ENCODE data around the gene PPP6R3.
"Not testable (repeated sequence)": the region's sequence is repeated elsewhere in the genome, so short reads cannot be mapped to it uniquely, and the experiment has no call there.

PPP6R3 gene

DNA sequence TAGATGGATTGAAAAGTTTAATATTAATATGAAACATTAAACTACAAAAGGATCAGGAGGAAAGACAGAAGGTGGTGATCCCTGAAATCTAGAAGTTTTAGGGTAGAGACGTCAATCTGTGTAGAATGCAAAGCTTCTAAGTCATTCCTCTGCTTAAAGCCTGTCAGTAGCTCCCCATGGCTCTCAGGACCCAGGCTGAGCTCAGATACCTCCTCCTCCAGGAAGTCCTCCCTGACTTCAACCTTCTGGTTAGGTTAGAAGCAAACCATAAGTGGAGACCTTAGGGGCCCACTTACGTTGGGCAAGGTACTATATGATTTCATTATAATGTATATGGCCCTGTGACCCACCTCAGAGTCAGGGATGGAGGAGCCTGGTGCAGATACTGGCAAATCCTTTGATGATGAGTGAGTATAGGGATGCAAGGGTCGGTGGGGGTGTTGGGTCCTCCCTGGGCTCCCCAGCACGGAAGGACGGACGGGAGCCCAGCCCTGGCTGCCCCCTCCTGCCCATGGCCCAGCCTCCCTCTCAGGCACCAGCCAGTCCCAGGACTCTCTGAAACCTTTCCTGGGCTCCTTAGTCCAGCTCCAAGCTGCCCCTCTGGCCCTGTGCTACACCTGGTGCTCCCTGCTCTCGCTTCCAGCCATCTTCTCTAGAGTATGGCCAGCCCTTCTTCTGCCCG, 3.2 kb upstream of the PPP6R3 start:
- DNase-seq (ENCODE audit: low spot score): no peak

DNA sequence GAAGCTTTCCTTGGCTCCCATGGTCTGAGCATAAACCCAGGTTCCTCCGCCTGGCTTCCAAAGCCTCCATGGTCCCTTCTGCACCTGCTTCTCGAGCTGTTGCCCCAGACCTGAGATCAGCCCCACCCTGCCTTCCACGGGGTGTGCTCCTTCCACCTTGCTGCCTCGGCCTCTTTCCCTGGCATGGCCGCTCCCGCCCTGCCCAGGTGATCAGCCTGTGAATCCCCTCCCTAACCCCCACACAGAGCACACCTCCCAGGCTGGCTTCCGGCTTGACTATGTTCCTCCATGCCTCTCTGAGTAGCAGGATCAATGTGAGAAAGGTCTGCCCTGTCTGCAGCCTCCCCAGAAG, 2.7 kb upstream of the PPP6R3 start:
- DNase-seq (ENCODE audit: low spot score): no peak

DNA sequence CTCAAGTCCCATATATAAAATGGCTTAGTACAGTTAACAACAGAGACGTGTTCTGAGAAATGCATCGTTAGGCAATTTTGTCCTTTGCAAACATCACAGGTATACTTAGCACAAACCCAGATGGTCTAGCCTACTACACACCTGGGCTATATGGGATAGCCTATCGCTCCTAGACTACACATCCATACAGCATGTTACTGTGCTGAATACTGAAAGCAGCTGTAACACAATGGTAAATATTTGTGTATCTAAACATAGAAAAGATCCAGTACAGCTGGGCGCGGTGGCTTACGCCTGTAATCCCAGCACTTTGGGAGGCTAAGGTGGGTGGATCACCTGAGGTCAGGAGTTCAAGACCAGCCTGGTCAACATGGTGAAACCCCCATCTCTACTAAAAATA, 2.2 kb upstream of the PPP6R3 start:
- not testable (repeated sequence) for DNase-seq (ENCODE audit: low spot score)

DNA sequence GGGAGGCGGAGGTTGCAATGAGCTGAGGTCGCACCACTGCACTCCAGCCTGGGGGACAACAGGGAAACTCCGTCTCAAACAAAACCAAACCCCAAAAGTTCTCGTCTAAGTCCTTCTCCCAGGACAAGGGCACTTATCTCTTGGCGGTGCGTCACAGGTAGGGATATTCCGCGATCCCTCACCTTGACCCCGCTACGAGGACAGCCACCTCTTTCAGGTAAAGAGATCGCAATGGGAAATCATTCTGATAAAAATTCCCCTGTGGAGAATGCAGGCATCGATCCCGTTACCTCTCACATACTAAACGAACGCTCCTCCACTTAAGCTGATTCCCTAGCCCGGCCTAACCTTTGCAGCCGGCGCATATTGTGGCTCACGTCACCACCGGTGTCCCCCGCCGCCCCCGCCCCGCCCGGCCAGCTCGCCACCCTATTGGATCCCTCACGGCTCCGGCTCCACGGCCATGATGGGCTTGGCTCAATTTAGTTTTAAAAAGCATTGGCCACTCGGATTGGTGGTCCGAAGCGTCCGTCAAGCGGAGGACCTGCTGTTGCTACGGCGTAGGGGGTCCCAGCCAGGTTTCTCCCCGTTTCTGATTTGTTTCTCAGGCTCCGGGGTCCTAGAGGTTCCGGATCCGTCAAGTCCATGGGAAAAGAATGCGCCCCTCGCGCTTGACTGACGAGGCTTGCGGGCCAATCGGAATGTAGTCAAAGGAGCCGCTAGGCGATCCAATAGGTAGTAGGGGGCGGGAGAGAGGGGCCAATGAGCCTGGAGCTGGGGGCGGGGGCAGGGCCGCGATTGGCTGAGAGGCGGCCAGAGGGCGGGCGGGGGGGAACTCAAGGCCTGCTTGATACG, 439 bp upstream of the PPP6R3 start:
- peak; percentile 99 for DNase-seq (ENCODE audit: low spot score)

DNA sequence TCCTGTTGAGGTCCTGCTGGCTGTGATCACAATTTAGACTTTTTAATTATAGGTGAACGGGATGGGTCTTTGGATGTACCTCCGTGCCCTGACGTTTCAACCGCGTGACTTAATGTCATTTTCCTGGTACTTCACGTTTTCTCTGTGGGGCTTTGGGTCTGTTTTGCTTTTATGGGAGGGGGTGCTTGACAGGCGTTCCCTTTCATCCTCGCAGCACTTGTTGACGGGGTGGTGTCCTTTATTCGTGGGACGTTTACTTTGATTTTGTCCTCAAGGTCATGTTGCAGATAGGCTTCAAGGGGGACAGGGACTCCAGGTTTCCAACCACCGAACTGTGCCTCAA, 994 bp downstream of the PPP6R3 start:
- no peak for DNase-seq (ENCODE audit: low spot score)

DNA sequence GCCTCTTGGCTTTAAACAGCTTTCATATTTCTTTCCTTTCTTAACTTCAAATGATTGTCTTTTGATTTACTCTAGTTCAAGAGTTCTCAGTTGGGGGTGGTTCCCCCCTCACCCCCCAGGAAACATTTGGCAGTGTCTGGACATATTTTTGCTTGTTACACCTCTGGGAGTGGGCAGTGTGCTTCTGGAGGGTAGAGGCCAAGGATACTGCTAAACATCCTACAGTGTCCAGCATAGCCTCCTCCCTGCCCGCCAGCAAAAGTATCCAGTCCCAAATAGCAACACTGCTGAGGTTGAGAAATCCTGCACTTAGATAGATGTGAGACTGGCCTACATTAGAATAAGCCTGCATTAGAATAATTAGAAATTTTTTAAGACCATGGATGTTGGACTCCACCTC, 3.2 kb downstream of the PPP6R3 start:
- no peak for DNase-seq (ENCODE audit: low spot score)

DNA sequence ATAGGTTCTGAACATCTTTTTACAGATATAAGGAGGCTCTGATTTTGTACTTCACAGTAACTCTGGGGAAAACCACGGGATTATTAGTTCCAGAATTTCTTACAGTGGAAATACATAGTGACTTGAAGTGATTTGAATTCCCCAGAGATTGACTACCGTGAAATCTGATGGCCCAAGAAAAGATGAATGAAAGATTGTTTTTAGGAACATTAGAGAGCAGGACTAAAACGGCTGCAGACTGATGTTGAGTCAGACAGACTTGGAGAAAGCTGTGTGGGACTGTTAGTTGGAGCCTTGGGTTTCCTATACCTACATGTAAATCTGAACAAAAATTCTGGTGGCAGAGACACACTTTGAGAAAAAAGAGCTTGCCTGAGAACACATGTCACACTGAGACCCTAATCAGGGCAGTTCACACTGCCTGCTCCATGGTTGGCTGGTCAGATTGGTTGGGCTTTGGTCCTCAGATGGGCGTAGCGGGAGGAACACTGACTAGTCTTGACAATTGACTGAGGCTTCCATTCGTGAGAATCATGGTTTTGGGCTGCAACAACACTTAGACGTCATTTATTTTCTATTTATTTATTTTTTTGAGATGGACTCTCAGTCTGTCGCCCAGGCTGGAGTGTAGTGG, 6.8 kb downstream of the PPP6R3 start:
- DNase-seq (ENCODE audit: low spot score): no peak

DNA sequence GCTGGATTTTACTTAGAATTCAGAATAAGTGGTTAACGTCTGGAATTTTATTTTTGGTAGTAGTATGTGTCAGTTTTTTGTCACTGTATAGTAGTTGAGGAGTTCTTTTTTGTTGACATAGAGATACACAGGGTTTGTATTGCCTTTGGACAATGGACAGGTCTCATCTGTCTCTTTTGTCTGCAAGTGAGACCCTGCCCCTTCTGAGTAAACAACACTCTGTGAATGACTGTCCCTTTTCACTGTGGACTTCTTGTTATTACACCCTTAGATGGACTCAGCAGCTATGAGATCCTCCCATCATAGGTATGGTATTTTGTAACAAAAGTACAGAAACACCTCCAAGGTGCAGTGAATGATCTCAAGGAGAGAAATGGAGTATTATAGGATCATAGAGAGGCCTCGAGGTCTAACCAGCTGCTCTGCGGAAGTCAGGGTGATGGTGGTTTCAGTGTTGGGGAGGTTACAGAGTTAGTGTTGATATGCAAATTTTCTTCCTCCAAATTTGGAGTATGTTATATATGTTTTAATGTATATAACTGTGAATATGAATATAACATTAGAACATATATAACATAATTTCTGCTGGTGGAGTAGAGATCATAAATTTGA, 7.8 kb downstream of the PPP6R3 start:
- DNase-seq (ENCODE audit: low spot score): no peak

DNA sequence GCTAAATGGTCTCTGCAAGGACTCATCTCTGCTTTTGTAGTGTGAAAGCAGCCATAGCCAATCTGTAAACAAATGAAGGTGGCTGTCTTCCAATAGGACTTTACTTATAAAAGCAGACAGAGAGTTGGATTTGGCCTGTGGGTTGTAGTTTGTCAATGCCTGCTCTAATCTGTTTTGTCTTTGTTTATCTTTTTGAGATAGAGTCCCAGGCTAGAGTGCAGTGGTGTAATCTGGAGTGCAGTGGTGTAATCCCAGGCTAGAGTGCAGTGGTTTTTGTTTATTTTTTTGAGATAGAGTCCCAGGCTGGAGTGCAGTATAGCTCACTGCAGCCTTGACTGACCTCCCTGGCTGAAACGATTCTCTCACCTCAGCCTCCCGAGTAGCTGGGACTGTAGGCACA, 8.6 kb downstream of the PPP6R3 start:
- no peak for DNase-seq (ENCODE audit: low spot score)

DNA sequence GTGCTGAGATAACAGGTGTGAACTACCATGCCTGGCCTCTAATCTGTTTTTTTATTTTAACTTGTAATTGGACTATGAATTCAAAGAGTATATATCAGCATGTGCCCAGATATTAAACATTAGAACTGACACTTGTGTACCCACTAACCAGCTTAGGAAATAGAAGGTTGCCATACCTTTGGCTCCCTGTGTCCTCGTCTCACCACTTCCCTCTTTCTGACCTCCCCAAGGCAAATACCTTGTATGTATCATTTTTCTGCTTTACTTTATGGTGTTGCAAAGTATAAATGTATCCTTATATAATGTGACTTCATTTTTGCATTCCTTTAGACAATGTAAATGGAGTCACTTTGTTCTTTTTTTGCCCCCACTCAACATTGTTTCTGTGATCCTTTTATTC, 9.1 kb downstream of the PPP6R3 start:
- no peak for DNase-seq (ENCODE audit: low spot score)

DNA sequence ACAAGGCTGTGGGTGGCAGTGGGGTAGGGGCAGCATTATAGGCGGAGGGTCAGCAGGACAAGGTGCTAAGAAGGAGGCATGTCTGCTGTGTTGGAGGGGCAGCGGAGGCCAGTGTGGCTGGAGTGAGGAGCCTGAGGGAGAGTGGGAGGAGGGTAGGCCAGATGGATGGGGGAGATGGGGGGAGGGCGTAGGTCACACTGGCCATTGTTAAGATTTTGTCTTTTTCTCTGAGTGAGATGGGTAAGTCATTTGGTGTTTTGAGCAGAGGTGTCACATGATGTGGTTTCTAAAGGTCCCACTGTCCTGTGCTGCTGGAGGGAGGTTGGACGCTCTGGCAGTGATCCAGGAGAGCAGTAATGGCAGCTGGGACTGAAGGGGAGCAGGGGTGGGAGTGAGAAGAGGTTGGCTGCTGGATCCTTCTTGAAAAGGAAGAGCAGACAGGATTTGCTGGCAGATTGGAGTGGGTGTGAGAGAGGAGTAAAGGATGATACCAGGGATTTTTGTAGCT, 9.8 kb downstream of the PPP6R3 start:
- no peak for DNase-seq (ENCODE audit: low spot score)

DNA sequence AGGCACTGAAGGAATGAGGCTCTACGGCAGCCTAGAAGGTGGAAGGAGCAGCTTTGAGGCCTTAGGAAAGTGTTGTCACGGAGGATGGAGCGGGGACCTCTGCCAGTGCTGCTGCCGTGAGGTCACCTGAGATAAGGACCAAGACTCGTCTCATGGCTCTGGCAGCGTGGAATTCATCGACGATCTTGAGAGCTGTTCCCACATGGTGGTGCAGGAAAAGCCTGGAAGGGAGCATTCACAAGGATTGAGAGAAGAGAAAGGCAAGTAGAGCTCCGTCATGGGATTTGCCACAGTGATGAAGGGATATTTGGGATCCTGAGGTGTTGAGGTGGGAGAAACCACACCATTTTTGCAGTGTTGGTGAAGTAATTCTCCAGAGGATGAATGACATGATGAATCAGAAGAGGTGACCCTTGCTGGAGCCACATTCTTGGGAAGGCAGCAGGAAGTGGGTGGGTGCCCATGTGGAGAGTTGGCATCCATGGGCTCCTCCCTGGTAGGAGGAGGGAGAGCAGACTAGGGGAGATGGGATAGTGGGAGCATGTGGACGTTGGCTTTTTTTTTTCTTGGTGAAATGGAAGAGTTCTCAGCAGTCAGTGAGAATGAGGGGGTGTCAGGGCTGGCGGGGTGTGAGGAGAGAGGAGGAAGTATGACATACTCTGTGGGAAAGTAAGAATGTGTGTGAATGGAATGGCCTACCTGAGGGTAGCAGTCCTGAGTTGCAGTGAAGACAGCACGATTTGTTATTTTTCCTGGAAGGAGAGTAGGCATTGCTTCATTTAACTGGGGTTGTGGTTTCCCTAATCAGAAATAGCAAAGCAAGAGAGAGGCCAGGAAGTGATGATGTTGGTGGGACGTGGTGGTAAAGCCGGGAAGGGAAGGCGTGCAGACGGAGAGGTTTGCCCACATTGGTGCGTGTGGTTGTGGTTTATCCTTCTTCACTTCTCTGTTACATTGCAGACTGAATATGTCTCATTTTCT, 11.1 kb downstream of the PPP6R3 start:
- peak; percentile 25 for DNase-seq (ENCODE audit: low spot score)

DNA sequence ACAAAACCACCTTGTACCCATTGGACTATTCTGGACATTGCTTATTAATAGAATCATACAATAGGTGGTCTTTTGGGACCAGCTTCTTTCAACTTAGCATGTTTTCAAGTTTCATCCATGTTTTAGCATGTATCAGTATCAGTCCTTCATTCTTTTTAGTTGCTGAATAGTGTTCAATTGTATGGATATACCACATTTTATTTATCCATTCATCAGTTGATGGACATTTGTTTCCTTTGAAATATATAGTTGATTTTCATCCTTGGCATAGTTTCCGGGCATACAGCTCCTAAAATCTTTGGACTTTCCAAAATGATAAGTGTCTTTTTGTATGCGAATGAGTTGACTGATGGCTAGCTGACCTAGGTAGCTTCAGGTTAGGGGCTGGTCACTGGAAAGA, 12.2 kb downstream of the PPP6R3 start:
- no peak for DNase-seq (ENCODE audit: low spot score)

DNA sequence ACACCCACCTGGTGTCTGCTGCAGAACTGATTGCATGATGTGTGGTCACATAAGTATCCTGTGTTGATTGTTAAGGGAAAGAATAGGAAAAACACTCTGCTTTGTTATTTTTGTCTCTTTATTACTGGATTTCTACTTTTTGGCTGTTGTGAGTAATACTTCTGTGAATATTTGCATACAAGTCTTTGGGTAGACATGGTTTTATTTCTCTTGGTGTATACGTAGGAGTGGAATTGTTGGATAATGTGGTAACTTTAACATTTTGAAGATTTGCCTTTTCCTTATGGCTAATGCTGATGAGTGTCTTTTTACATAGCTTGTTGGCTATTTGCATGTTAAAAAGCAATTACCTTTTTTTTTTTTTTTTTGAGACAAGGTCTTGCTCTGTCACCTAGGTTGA, 13.1 kb downstream of the PPP6R3 start:
- DNase-seq (ENCODE audit: low spot score): no peak

DNA sequence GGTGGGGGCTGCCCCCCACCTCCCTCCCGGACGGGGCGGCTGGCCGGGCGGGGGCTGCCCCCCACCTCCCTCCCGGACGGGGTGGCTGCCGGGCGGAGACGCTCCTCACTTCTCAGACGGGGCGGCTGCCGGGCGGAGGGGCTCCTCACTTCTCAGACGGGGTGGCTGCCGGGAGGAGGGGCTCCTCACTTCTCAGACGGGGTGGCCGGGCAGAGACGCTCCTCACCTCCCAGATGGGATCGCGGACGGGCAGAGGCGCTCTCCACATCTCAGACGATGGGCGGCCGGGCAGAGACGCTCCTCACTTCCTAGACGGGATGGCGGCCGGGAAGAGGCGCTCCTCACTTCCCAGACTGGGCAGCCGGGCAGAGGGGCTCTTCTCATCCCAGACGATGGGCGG, 15.1 kb downstream of the PPP6R3 start:
- not testable (repeated sequence) for DNase-seq (ENCODE audit: low spot score)

DNA sequence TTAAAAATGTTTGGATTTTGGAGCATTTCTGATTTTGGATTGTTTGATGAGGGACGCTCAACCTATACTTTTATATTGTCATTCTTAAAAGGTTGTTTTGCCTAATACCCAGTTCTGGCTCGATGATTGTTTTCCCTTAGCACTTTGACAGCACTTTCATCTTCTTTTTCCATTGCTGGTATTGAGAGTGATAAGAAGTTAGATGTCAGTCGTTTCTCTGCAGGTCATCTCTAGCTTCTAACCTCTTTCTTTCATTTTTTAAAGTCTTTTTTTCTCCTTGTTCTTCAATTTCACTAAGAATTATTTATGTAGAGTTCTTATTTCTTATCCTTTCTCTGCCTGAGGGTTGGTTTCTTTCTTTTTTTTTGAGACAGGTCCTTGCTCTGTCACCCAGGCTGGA, 18.8 kb downstream of the PPP6R3 start:
- no peak for DNase-seq (ENCODE audit: low spot score)

DNA sequence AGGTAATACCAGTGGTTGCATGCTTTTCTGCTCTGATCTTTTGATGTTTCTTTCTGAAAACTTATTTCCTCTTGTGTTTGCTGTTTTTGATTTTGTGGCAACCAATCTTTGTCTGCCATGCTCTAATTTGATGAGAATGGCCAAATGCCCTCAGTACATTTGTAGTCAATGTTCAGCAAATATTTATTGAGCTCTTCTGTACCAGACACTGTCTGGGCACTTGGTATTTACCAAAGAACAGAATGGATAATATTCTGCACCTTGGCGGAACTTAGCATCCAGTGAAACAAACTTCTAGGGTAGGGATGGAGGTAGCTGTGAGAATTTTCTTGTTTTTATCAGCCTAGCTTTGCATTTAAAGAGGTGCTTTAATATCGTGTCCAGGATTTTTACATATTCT, 19.6 kb downstream of the PPP6R3 start:
- DNase-seq (ENCODE audit: low spot score): no peak

DNA sequence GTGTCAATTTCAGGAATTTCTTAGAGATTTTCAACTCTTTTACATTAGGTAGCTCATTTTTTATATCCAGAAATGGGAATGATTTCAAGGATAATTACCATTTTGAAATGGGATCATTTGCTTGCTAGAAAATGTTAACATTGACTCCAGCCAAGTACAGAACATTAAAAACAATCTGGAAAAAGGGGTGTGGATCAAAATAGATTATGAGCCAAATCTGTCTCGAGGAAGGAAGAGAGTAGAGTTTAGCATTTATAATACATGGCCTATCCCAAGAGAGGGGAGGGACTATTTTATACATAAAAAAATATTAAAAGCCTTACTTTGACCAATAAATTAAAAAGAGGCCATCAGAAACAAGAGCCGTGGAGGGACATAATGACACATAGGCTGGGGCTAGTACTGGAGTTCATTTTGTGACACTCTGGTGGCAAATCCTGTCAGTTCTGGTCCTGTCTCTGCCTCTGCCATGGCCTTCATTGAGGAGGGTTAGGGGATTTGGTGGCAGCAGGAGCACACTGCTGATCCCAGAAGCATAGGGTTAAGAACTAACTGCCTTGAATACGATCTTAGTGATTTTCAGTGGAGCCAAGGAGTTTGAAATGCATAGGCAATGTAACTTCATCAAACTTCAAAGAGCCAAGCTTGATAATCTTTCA, 20.4 kb downstream of the PPP6R3 start:
- DNase-seq (ENCODE audit: low spot score): no peak

DNA sequence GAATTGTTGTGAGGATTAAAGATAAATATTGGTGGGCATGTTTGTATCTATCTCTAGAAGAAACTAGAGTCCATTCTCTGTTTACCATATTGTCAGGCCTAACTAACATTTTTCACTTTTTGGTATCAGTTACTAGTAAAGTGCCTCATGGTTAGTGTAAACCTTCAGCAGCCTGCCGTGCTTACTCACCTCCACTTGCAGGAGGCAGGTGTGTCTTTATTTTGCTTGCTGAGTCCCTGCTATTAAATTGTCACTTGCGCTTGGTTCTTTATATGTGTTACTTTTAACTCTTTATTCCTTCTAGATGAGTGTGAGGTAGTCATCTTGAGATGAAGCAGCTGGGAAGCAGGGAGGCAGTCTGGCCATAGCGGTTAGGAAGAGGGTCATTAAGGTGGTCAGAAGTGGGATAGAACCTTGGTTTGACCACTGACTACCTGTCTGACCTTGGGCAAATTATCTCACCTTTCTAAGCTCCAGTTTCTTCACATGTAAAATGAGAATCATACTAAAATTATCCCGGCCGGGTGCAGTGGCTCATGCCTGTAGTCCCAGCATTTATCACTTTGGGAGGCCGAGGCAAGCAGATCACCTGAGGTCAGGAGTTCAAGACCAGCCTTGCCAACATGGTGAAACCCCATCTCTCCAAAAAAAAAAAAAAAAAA, 21.2 kb downstream of the PPP6R3 start:
- no peak for DNase-seq (ENCODE audit: low spot score)

DNA sequence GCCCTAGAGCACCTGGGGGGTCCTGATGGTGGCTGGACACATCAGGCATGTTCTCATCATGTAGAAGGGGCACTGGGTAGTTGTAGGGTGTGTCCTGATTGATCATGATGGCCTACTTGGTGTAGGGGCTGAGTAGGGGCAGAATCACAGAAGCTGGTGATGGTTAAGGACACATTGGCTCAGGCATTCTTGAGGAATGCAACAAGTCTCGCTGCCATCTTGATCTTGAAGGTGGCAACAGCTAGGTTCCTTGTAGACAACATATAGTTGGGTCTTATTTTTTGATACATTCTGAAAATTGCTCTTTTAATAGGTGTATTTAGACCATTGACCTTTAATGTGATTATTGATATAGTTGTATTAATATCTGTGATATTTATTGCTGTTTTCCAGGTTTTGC, 28.1 kb downstream of the PPP6R3 start:
- no peak for DNase-seq (ENCODE audit: low spot score)

All from SW480 (cell line).